ENCODE data around the gene PELI1. TPM values are rescaled to one million over a fixed set of nuclear protein-coding genes. Genes with fewer than 3 reads are reported as not detected.
"Not testable (repeated sequence)": the region's sequence is repeated elsewhere in the genome, so short reads cannot be mapped to it uniquely, and the experiment has no call there.

The PELI1 gene
- total RNA-seq, 1 donor from 2014 or later: 50.7 TPM

DNA sequence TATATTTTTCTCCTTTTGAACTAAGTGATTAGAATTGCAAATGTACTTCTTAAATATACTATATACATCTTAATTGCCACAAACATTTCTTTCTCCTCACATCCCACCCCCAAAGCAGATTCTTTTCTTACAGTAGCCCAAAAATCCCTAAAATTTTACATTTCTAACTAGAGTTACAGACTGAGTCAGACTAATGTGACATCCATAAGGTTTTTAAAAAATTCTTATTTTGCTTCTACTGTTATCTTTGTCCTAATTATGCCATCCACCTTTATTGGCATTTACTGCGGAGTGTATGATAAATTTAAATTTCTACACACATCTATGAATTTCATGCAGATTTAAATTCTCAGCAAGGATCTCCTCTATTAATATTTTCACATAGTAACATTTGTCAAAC is 15.8 kb downstream of the PELI1 start:
- DNase-seq (ENCODE audit: low spot score): no peak
- intact Hi-C loops (cut with DNase I): no loop called here
- no peak for ATAC-seq

DNA sequence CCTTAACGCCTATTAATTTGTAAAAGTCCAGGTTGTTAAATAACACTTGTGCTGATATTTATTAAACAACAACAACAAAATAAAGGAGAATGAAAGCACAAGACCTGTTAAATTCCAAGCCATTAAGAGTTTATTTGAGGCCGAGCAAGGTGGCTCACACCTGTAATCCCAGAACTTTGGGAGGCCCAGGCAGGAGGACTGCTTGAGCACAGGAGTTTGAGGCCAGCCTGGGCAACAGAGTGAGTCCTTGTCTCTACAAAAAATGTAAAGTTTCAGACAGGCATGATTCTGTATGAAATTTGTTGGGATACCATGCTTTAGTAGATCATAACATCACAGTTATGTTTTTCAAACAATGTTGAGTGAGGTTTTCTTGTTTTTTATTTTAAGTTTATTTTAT is 17.1 kb downstream of the PELI1 start:
- no peak for ATAC-seq
- DNase-seq (ENCODE audit: low spot score): no peak
- intact Hi-C loops (cut with DNase I): no loop called here

DNA sequence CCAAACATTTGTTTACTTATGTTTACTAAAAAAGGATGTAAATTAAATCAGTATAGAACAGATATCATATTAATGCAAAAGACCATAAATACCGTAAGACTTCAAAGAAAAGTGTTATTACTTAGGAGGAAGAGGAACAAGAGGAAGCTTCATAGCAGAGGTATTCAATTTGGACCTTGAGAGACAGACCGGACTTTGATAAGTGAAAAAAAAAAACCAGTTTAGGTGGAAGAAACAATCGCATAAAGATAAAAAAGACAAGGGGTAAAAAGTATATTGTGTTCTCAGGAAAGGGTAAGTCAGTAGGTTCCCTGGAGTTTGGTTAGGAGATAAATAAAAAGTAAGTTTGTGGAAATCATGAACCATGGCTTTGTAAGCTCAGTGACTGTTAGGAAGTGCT is 17.6 kb downstream of the PELI1 start:
- ATAC-seq (no peak), DNase-seq (ENCODE audit: low spot score) (no peak)
- intact Hi-C loops (cut with DNase I): no loop called here

DNA sequence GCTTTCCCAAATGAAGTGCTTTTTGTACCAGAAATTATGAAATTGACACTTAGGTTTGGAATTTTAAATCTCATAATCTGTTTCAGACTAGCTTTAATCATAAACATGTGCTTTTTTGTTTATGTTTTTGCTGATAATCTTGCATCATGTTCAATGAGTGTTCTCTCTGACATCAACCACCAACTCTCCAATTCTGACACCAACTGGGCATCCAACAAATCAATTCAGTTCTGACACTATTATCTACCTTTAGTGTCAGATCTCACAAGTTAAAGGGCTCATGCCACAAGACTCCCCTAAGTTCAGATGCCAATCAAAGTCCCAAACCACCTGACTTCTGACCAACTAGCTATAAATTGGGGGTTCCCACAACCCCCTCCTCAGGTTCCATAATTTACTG is 19.6 kb downstream of the PELI1 start:
- DNase-seq (ENCODE audit: low spot score): no peak
- intact Hi-C loops (cut with DNase I): no loop called here
- no peak for ATAC-seq

DNA sequence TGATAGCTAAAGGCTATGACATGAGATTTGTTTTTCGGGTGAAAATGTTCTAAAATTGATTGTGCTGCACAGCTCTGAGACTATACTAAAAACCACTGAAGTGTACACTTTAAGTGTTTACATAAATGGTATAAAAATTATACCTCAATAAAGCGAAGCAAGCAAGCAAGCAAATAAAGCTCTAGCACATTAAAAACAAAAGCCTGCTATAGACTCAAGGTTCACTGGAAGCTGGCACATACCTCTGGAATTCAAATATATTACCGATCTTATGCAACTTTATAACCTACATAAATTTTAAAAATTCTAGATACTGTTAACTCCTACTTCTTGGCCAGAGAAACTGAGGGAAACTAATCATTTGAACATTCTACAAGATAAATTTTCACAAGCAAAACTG is 20.1 kb downstream of the PELI1 start:
- ATAC-seq: no peak
- DNase-seq (ENCODE audit: low spot score): no peak
- intact Hi-C loops (cut with DNase I): no loop called here

DNA sequence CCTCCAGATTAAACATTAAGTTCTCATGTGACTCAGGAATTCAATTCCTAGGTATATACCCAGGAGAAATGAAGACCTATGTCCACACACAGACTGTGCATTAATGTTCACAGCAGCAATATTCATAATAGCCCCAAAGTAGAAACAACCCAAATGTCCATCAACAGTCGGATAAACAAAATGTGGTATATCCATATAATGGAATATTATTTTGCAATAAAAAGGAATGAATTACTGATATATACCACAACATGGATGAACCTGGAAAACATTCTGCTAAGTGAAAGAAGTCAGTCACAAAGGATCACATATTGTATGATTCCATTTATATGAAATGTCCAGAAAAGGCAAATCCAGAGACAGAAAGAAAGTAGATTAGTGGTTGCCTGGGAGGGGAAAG is 20.5 kb downstream of the PELI1 start:
- no peak for DNase-seq (ENCODE audit: low spot score)
- no peak for ATAC-seq
- intact Hi-C loops (cut with DNase I): no loop called here

DNA sequence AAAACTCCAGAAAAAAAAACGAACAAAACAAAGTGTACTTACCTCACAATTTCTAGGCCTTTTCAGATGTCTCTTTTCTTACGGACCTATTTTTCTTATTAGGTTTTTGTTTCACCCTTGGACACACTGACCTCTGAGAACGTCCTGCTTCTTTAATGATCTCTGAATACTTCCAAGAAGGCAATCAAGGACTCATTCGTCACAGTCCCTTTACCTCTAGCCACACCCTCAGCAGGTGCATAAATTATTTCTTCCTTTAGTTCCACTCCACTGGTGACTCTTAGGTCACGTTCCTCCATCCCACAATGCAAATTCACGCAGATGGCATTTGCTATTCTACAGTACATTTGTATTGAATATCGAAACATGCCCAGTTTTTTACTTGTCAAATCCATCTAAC is 21.9 kb downstream of the PELI1 start:
- DNase-seq (ENCODE audit: low spot score) (no peak), ATAC-seq (no peak)
- intact Hi-C loops (cut with DNase I): no loop called here

DNA sequence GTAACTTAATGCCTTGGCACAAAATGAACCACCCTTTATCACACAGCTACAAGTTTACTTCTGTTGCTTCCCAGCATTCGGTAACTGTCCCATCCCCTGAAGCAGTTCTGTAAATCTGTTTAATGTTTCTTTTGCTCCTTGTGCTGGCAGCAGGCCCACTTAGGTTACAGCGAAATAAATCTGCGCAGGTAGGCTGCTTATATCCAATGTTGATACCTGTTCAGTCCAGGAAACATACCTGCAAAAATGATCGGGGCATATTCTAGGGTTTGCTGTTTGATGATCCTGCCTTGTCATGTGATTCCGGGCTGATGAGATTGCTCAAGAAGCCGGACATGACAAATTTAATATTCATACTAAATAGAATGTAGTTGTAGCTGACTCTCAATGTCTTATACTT is 23.3 kb downstream of the PELI1 start:
- DNase-seq (ENCODE audit: low spot score): no peak
- intact Hi-C loops (cut with DNase I): no loop called here
- ATAC-seq: no peak

DNA sequence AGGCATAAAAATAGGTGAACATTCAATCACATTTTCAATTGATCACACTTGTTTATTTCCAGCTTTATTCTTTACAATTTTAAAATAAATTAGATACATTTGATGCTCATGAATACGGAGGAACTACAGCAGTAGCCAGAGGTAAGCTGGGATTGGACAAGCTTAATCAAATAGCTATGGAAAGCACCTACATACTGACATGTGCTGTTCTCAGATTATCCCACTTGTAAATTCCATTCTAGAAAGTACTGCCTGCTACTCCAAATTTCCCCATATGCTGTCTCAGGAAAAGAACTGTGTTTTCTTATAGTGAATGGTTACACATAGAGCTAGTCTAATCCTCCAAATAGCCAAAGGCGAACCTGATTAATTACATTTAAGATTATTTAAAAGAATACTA is 24.2 kb downstream of the PELI1 start:
- ATAC-seq (no peak), DNase-seq (ENCODE audit: low spot score) (no peak)
- intact Hi-C loops (cut with DNase I): no loop called here

DNA sequence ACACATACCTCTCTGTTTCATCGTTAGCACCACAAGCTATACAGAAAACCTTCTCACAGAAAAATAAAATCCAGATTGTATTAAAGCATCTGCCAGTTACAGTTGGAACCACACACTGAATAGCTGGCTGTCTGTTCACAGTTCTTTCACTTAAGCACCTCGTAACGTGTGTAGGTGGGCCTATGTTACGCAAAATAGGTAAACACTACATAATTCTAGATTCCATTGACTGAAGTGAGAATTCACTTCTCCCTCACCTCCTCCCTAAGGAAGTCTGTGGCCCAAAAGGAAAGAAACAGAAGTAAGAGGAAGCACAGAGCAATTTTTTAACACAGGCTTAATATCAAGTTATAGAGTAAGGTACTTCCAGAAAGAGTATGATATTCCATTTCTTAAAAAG is 24.9 kb downstream of the PELI1 start:
- intact Hi-C loops (cut with DNase I): no loop called here
- ATAC-seq (no peak), DNase-seq (ENCODE audit: low spot score) (no peak)

DNA sequence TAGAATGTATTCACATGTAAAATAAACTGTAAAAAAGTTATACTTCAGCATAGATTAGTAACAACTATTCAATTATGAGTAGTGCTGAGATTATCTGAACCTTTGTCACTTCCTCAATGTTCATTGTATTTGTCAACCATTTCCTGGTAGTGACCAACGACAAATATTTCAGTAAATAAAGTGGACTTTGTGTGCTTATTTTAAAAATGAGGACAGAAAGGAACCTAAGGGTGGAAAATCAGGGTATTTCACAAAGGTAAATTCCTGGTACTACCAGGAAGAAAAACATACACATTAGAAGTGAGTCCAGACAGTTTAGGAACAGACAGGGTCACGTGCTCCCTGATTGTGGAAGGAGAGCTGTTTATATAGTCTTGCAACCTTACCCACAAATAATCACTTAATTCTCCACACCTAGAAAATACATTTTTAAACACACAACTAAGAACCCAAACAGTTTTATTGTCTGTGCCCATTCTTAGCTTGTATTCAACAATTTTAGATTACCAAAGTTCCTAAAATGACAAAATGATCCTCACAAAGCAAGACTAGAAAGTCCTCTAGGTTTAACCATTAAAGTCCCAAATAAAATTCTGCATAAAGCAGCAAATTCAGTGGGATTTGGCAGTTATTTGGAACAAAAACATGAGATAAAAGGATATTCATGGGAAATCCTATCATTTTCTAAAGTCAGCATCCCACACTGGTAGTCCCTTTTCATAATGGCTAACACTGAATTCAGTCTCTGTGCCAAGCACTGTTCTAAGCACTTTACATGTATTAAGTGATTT is 28.2 kb downstream of the PELI1 start:
- DNase-seq (ENCODE audit: low spot score): no peak
- intact Hi-C loops (cut with DNase I): no loop called here
- no peak for ATAC-seq

DNA sequence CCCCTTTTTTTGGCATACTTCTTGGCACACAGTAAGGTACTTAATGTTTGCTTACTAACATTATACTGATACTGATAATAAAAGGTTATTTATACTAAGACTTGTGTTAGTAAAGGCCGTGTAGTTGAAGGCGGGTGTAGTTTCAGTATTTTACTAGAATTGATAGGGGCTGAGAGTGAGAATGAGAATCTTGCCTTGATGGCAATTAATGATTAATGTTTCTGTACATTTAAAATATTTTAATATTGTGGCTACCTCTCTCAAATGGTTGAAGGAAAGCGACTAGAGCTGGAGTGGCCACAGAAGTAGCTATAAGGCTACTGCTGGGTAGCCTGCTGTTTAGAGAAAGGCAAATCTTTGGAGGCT is 29.3 kb downstream of the PELI1 start:
- DNase-seq (ENCODE audit: low spot score) (no peak), ATAC-seq (no peak)
- intact Hi-C loops (cut with DNase I): no loop called here

DNA sequence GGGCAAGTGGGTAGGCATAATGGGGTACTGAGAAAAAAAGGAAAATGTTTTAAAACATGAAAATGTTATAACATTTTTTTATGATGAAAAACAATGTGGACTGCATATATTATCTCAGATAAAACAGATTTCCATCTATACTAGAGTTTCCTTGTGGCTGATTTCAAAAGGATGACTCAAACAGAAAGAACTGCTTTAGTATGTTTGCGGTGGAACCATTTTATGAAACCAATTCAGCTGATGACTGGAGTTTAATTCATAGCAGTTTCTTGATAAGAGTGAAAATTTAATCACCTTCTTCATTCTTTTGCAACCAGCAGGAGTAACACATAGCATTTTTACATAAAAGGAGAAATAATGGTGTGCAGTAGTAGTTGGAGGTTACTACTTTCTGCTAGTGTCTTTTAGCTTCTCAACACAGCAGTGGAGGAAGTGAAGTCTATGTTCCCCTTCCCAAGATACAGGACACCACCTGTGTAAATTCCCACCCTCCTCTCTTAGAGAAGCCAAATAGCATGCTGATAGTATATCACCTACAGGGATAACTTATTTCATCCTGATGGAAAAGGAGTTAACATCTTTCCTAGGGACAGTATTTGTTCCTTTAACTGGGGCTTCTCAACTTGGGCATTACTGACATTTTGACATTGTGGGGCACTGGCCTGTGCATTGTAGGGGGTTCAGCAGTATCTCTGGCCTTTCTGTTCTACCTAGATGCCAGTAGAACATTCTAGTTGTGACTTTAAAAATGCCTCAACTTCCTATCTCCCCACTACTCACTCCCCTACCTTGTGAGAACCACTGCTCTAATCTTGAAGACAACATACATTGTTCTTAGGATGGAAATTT is 29.9 kb downstream of the PELI1 start:
- ATAC-seq (peak; percentile 32), DNase-seq (ENCODE audit: low spot score) (no peak)
- intact Hi-C loops (cut with DNase I): no loop called here

DNA sequence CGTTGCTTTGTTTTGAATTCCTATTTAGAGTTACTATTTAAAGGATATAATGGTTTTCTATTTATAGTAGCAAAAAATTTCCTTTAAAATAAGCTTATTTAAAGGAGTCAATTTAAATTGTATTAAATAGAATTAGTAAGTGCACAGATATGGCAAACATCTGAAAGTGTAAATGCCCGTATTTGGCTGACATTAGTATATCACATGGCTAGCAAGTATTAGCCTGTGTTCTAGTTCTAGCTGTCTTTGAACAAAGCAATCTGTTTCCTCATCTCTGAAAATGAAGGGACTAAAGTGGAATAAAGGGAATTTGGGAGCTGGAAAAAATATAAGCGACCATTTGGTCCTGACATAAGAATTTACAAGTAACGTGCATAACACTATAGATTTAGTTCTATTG is 32.2 kb downstream of the PELI1 start:
- ATAC-seq (no peak), DNase-seq (ENCODE audit: low spot score) (no peak)
- intact Hi-C loops (cut with DNase I): no loop called here

DNA sequence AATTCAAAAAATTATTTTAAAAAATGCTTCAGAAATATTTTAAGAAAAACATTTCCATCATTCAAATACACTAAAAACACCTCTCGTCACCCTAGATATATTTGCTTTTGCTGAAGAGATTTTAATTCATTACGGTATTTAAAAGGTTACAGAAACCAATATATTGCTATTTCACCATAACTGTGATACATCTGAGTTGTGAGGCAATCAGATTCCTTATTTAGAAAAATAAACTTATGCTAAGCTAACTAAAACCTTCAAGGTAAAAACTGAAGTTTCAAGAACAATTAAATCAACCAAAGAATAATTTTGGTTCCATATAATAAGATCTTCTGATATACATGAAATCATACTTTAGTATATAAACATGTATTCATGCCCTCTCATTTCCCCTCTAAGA is 32.8 kb downstream of the PELI1 start:
- DNase-seq (ENCODE audit: low spot score) (no peak), ATAC-seq (no peak)
- intact Hi-C loops (cut with DNase I): no loop called here

DNA sequence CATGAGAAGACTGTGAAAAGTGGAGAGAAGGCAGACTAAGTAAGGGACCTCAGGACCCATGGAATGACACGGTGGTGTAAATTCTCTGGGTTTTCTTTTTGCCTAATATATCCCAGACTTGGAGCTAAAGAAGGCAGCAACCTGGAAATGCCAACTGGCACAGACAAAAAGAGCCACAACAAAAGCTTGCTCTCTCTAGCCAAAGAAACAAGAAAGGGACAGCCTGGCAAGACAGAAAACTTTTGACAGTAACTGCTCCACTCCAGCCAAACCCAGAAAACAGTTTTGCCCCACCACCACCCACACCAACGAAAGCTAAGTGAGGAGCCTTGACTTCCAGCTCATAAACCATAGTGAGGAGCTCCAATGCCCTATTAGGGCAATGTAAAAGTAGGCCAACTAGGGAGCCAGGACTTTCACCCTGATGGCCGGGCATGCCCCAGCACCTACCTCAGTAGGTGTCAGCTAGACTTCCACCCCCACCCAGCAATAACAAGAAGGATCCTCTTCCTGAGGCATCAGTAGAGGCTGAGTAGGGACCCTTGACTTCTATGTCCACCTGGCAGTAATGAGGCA is 35.5 kb downstream of the PELI1 start:
- DNase-seq (ENCODE audit: low spot score): no peak

DNA sequence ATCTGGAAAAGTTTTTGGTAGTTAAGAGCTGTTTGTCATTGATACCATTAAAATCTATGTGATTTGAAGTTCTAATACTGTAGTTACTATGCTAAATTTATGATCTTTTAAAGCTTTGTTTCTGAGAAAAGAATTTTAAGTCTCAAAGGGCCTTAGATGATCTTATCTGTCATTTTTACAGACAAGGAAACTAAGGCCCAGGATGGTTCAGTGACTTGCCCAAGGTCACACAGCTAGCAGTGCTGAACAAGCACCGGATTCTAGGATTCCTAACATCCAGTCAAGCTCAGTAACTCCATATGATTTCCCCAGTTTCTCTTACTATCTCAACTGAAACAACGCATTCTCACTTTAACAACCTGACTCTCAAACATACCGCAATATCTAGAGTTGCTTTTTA is 37.7 kb downstream of the PELI1 start:
- ATAC-seq: no peak
- intact Hi-C loops (cut with DNase I): no loop called here
- DNase-seq (ENCODE audit: low spot score): no peak

More for the DNA sequence above, 35.5 kb downstream of the PELI1 start:
- no peak for ATAC-seq
- intact Hi-C loops (cut with DNase I): no loop called here

DNA sequence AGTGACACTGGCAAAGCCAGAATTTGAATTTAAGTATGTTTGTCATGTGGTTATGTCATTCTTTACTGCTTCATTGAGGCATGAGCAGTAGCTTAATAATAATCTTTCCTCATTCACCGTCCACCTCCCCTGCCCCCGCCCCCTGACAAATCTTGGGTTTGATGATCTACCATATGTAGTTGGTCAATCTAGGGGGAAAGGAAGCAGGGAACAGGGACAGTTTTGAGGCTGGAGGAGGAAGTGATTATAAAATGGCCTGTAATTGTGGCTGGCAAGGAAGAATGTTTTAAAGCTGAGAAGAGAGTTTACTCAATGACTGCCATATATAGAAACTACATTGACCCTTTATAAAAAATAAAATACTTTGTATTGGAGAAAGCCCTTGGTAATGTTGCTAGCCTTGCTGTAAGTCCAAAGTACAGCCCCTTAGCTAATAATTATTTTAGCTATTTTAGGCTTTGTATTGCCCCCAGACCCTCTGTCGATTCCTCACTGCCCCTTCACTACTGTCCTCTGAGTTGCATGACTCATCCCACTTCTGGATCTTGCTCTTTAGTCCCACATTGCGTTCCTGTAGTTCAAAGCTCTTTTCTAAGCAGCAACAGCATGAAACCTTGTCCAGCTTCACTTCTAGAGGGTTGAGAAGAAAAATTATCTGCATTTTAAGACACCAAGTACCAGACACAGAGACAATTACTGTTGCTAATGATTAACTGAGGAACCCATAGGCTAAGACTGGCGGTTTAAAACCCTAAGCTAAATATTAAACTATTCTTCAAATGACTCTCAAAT is 38.4 kb downstream of the PELI1 start:
- ATAC-seq: no peak
- no peak for DNase-seq (ENCODE audit: low spot score)
- intact Hi-C loops (cut with DNase I): no loop called here

DNA sequence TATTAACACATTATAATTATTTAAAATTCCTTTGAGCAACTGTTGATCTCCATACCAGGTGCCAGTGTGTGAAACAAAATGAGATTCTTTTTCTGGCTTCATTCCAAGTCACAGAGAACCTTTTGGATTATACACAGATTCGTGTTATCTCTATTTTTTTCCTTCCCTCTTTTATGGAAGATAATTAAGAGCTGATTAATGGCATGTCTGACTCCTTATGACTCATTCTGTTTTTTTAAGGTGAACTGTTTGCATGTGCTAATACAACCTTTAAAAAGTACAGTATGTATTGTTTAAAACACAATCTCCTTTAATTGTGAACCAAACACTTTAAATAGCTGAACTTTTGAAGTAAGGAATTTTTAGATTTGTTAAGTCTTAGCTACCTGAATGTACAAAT is 39.3 kb downstream of the PELI1 start:
- intact Hi-C loops (cut with DNase I): no loop called here
- DNase-seq (ENCODE audit: low spot score) (no peak), ATAC-seq (no peak)

DNA sequence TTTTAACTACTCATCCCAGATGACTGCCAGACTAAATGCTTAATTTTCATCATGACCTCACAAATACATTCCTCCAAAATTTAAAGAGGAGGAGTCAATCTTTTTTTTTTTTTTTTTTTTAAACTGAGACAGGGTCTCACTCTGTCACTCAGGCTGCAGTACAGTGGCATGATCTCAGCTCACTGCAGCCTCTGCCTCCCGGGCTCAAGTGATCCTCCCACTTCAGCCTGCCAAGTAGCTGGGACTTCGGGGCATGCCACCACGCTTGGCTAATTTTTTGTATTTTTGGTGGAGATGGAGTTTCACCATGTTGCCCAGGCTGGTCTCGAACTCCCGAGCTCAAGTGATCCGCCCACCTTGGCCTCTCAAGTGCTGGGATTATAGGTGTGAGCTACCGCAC is 41.5 kb downstream of the PELI1 start:
- DNase-seq (ENCODE audit: low spot score); ATAC-seq; intact Hi-C loops (cut with DNase I): not testable (repeated sequence)

All from sciatic nerve (tissue), 2 donors.